CD4-positive, alpha-beta T cell treated with Interleukin-17A for 1 hour (primary cell): Measurements from ENCODE around the gene TBC1D1.

Source experiments
- DNase-seq: peaks from one replicate; pipeline ENCODE4 v3.0.0-alpha.2; 2020

Gene TBC1D1

GRCh38 chr4:38084877-38085711 lies 194.2 kb downstream of the TBC1D1 start:
- DNase-seq = no peak

GRCh38 chr4:38085751-38086150 lies 194.9 kb downstream of the TBC1D1 start:
- DNase-seq = no peak

DNA sequence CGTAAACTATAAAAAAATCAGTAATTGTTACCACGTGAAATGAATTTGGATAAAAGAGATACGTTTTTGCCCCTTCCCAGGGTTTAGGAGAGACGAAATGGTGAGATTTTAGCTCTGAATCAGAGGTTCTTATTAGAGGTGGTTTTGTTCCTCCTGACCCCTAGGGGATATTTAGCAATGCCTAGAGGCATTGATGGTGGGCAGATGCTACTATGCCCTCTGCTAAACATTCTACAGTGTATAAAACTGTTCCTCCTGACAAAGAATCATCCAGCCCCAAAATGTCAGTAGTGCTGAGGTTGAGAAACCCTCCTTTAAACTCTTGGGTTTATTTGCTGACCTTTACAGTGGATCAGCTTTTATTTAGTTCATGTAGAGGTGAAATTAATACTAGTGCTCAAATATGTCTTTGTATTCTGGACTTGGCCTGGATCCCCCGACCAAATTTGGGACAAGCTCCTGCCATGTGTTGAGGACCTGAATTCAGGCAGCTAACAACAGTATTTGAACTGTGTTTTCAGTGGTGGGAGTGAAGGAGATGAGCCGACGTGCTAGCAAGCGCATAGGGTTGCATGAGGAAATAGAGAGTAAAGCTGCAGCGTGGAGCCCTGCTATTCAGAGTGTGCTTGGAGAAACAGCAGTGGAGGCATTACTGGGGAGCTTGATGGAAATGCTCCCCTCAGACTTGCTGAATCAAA lies 195.4 kb downstream of the TBC1D1 start:
- DNase-seq = no peak

GRCh38 chr4:38086849-38087226 lies 196.0 kb downstream of the TBC1D1 start:
- no peak for DNase-seq

DNA sequence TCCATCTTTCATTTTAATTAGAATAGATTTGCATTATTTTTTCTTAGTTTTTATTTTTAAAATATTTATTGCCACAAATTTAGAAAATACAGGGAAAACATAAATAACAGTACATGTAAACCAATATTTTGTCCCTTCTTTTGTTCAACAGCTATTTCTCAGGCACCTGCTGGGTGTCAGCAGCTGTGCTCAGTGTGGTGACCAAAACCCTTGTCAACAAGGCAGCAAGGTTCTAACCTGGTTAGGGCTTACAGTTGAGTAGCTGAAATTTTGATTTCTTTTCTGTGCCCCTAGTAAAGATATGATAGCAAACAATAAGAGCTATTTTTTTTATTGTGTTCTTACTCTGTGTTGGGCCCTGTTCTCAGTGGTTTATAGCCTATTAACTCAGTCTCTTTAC lies 197.4 kb downstream of the TBC1D1 start:
- DNase-seq = no peak

DNA sequence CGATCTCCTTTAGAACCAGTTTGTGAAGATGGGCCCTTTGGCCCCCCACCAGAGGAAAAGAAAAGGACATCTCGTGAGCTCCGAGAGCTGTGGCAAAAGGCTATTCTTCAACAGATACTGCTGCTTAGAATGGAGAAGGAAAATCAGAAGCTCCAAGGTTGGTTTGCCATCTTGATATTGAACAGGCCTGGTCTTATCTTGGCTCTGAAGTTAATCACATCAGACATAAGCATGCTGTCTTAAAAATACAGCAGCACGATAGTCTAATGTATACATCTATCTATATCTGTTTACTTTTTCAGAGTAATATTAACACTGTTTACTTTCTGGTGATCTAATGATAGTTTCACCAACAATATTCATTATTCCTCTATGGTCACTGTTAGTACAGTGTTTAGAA lies 199.1 kb downstream of the TBC1D1 start:
- DNase-seq = no peak

DNA sequence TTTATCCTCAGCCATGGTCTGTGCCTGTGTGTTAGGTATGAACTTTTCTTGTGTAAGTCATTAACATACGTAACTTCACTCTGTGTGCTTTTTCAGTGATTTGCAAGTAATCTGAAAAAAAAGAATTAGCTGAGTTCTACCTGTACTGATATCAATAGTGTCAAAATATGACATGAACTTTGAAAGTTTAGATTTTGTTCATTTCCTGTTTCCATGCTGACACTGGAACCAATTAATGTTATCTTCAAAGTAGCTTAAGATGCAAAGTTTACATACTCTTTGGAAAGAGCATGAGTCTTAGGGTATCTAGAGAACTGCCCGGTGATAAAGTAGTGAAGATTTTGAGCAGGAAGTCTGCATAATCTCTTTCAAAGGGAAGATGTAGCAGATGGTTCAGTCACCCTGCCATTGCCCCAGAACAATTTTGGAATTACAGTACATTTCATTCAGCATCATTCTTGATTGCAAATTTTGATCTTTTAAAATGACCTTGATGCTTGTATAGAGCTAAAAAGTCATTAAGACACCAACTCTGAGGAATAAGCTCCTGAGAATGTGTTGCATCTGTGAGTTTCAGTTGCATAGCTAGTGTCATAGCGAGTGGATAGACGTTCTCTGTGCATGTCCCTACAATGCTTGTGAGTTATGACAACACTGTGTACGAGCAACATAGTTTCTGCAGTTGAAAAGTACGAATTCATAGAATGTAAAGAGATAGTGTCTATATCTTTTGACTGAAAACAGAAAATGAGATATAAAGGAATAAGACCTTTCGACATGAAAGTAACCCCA lies 199.8 kb downstream of the TBC1D1 start:
- no peak for DNase-seq

DNA sequence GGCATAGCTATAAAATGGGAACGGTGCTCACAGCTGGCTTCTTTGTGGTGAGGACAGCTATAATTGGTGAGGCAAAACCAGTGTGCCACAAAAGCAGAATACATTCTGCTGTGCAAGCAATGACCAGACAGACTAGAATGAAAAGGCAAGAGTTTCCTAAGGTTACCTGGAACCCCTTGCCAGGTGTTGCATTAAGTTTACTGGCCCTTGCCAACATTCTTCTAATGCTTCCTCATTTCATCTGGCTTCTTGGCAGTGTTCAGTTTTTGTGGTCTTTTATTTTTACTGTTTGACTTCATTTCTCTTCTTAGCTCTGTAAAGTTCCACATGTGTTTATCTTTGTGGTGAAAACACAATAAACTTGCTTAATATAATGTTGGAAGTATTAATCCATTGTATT lies 200.8 kb downstream of the TBC1D1 start:
- no peak for DNase-seq

DNA sequence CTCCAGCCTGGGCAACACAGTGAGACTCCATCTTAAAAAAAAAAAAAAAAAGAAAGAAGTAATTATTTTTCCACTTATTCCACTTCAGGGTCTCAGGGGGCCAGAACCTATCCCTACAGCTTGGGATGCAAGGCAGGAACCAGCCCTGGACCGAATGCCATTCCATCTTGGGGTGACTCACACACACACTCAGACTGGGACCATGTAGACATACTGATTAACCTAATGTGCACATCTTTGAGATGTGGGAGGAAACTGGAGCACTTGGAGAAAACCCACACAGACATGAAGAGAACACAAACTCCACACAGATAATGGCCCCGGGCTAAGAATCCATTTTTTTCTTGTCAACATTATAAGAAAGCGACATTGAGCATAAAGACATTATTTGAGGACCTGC lies 201.8 kb downstream of the TBC1D1 start:
- no peak for DNase-seq

DNA sequence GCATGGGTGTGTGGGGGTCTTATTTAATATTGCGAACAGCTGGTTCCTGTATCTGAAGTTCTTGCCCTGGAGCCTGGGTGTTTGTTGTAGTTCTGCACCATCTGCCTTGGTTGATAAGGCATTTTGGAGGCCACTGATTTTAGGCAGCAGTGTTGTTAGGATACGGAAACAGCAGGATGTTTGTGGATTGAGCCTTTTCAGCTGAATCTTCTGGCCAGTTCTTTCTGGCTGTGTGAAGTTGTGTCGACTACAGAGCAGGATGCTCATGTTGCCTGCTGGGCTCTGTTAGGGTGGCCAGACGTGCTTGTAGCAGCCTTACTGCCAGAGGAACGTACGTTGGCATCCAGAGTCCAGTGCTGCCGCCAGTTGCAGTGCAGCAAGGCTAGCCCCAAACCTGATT lies 203.5 kb downstream of the TBC1D1 start:
- DNase-seq = no peak

DNA sequence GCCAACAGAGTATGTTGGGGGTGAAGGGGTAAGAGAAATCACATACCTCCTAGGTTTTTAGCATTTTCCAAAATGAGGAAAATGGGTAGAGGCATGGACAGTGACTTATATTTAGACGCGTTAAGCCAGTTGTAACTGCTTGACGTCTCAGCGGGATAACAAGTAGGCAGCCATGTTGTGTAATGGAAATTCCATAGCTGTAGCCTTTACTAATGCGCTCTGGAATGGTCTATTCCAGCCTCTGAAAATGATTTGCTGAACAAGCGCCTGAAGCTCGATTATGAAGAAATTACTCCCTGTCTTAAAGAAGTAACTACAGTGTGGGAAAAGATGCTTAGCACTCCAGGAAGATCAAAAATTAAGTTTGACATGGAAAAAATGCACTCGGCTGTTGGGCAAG lies 204.8 kb downstream of the TBC1D1 start:
- DNase-seq = no peak

DNA sequence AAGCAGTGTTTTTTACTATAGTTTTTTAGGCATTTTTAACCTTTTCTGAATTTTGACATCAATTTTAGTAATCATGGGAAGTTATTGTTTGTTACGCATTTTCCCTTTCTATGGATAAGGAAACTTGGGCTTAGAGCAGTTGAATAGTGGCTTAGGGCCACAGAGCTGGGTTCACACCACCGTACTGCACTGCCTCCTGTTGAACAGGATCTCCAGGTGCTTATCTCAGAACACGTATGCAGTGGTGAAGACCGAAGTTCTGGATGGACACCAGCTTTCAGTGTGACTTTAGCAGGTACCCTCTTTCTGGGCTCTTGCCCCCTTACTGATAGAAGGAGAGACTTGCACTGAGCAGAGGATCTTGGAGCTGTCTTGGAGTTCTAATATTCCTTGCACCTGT lies 206.9 kb downstream of the TBC1D1 start:
- DNase-seq = no peak

DNA sequence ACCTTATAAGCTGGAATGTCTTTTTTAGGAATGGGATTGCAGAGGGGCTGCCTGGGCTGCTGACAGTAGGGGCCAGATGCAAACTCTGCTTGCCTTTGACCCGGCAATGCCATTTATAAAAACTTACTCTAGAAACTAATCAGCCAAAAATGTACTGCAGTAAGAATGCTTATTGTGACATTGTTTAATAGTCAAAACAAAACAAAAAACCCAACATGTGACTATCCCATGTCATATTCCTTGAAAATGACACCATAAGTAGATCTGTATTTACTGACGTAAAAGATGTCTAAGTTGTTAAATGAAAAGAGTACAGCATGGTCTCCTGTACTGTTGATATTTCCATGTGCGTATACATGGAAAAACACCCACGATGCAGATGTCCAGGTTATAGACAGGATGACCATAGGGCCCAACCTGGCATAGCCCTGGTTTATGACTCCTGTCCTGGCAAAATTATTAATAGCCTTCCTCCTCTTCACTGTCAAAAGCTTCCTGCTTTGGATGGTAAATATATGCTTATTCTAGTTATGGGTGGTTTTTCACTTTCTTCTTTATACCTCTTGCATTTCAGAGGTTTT lies 208.2 kb downstream of the TBC1D1 start:
- DNase-seq = no peak

- DNase-seq = no peak
Observed at GRCh38 chr4:38099908-38100407, 209.1 kb downstream of the TBC1D1 start.

- DNase-seq = no peak
Observed at GRCh38 chr4:38100474-38101255, 209.8 kb downstream of the TBC1D1 start.

GRCh38 chr4:38101563-38101962 lies 210.7 kb downstream of the TBC1D1 start:
- no peak for DNase-seq

DNA sequence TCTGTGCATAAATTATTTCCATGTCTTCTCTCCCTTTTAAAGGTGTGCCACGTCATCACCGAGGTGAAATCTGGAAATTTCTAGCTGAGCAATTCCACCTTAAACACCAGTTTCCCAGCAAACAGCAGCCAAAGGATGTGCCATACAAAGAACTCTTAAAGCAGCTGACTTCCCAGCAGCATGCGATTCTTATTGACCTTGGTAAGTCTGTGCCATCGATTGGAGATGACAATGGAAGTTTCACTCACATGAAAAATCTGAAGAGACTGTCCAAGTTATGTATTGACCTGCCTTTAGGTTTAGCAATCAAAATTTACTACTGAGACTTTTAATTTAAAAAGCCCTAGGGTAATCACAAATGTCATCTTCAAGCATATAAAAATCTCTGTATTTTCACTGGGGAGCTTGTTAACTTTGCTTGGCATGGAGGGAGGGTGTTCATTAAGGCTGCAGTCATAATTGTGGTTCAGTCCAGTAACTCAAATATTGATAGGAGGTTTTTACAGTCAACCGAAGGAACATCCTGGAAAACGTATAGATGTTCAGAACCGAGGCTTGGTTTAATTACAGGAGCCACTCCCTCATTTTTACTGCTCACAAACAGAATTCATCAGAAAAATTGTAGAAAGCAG lies 212.2 kb downstream of the TBC1D1 start:
- no peak for DNase-seq

DNA sequence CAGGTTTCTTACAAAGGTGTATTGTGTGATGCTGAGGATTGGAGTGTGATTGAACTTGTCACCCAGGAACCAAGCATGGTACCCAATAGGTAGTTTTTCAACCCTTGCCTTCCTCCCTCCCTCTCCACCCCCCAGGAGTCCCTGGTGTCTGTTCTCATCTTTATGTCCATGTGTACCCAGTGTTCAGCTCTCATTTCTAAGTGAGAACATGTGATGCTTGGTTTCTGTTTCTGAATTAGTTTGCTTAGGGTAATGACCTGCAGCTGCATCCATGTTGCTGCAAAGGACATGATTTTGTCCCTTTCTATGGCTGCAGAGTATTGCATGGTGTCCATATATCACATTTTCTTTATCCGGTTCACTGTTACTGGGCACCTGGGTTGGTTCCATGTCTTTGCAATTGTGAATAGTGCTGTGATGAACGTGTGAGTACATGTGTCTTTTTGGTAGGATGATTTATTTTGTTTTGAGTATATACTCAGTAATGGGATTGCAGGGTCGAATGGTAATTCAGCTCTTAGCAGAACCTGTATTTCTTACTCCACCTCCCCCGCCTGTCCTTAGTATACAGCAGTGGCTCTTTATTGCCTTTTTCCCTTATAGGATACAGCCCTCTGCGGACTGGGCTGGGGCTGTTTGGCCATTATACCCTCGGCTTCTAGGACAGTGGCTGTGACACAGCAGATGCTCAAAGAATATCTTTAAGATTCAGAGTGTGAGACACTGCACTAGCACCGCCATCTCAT lies 214.8 kb downstream of the TBC1D1 start:
- no peak for DNase-seq

DNA sequence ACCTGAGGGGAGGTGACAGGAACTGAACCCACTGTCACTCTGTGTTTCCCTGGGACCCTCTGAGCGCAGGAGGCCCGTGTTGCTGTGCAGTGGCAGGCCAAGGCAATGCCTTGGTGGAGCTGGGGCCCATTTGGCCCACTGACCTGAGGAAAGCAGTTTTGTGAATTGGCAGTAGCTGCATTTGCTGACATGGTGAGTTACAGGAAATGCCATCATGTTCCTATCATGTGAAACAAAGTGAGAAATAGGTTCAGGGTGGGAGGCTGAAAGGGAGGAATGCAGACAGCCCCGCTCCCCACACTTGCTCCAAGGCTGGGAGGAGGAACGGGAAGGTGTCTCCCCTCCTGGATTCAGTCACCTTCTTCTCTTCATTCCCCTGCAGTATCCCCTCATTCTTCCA lies 215.4 kb downstream of the TBC1D1 start:
- no peak for DNase-seq

DNA sequence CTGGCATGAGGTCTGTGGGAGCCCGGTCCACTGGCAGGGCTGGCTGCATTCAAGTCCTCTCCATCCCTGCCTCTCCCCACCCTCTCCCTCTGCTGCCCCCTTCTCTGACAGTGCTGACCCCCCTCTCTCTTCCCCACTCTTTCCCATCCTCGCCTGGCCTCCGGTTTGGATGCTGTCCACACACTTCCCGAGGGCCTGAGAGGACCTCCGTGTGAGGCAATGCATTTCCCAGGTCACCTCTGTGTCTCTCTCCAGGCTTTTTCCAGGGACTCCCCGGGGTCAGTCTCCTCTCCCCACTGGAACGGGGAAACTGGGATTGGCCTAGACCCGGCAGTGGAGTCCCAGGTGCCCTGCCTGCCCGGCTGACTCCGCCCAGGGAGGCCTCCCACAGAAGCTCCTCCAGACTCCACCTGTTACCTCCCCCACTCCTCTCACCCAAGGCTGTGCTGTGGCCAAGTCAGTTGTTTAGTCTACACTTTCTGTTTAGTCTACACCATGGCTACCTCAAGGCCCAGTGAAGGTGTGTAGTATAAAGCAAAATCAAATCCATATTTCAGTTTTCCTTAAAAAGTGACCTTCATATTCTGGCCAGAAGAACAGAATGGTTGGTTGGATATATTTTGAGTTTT lies 216.1 kb downstream of the TBC1D1 start:
- DNase-seq = no peak

DNA sequence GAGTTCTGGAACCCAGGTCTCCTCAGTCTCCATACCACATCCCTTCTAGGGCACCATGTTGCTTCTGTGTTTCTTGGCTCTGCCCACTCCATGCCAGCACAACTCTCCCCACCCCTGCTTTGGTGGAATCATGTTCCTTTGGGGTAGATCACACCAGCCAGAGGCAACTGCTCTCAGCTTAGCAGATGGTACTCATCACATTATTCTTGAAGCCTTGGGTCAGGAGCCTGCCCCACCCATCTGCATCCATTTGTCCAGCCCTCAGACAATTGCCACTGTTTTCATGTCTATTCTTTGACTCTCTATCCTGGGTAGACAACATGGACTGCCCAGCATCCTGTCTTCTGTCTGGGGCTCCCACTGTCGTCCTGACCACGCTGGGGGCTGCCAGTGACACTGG lies 216.9 kb downstream of the TBC1D1 start:
- DNase-seq = no peak
